ENCODE measurements around the gene YPEL2. TPM values are rescaled to one million over a fixed set of nuclear protein-coding genes. Genes with fewer than 3 reads are reported as not detected.

Gene YPEL2
- total RNA-seq, 2 donors from 2014 or later = 22.8 to 27.7 TPM

- Mint-ChIP-seq H3K27me3 (ENCODE audit: insufficient read depth) (peaks cover 11% of the 10 kb centered on the region), H3K27ac (peak overlapping the region; percentile 78), H3K9me3 (no peaks in the 10 kb centered on the region), H3K4me3 (no peak overlapping the region), H3K36me3 (ENCODE audit: low read depth) (no peaks in the 10 kb centered on the region), H3K4me1 (peaks cover 54% of the 10 kb centered on the region)
- Histone ChIP-seq H3K27me3 (ENCODE audit: control insufficient read depth, insufficient read depth, low read length, poor library complexity, severe bottlenecking) (no peaks in the 10 kb centered on the region), H3K4me3 (ENCODE audit: low read length) (no peak overlapping the region), H3K36me3 (ENCODE audit: control insufficient read depth, insufficient read depth, low read length) (no peaks in the 10 kb centered on the region), H3K4me1 (ENCODE audit: control insufficient read depth, insufficient read depth, low read length) (peaks cover 40% of the 10 kb centered on the region), H3K27ac (ENCODE audit: low read depth, low read length) (no peak overlapping the region), H3K9ac (ENCODE audit: extremely low read depth, low read length, poor library complexity, severe bottlenecking) (no peak overlapping the region), H3K9me3 (ENCODE audit: control insufficient read depth, low read length) (no peaks in the 10 kb centered on the region)
- 100% methylated on average over 2 of the region's 4 CpGs; no CpG with 5 or more reads in 1 of the 2 experiments for WGBS, 2 experiments (ENCODE audit: insufficient coverage in 1 of 2, insufficient read length in 1 of 2)
- no peak for TF ChIP-seq CTCF (conservative IDR thresholded peaks at IDR 0.05)
- DNase-seq = no peak
Measured at GRCh38 chr17:59424331-59424730, 92.9 kb downstream of the YPEL2 start.

- peak; percentile 69 for DNase-seq
- Mint-ChIP-seq H3K9me3 (no peaks in the 10 kb centered on the region), H3K27me3 (ENCODE audit: insufficient read depth) (peaks cover 11% of the 10 kb centered on the region), H3K27ac (no peak overlapping the region), H3K4me1 (peaks cover 54% of the 10 kb centered on the region), H3K36me3 (ENCODE audit: low read depth) (no peaks in the 10 kb centered on the region), H3K4me3 (no peak overlapping the region)
- H3K36me3 ChIP-seq (ENCODE audit: control insufficient read depth, insufficient read depth, low read length) = no peaks in the 10 kb centered on the region
- H3K27me3 ChIP-seq (ENCODE audit: control insufficient read depth, insufficient read depth, low read length, poor library complexity, severe bottlenecking) = no peaks in the 10 kb centered on the region
- H3K9ac ChIP-seq (ENCODE audit: extremely low read depth, low read length, poor library complexity, severe bottlenecking) = no peak overlapping the region
- no peak overlapping the region for H3K27ac ChIP-seq (ENCODE audit: low read depth, low read length)
- no peak for TF ChIP-seq CTCF (conservative IDR thresholded peaks at IDR 0.05)
- H3K4me1 ChIP-seq (ENCODE audit: control insufficient read depth, insufficient read depth, low read length) = peaks cover 40% of the 10 kb centered on the region
- no peak overlapping the region for H3K4me3 ChIP-seq (ENCODE audit: low read length)
- WGBS, 2 experiments (ENCODE audit: insufficient coverage in 1 of 2, insufficient read length in 1 of 2) = 86 to 87% methylated on average over 13 to 15 of the region's 16 CpGs
- H3K9me3 ChIP-seq (ENCODE audit: control insufficient read depth, low read length) = no peaks in the 10 kb centered on the region
Measured at GRCh38 chr17:59425085-59425931, 93.9 kb downstream of the YPEL2 start.

GRCh38 chr17:59426031-59426430 lies 94.6 kb downstream of the YPEL2 start:
- H3K4me3 Mint-ChIP-seq = no peak overlapping the region
- peaks cover 40% of the 10 kb centered on the region for H3K4me1 ChIP-seq (ENCODE audit: control insufficient read depth, insufficient read depth, low read length)
- H3K27me3 ChIP-seq (ENCODE audit: control insufficient read depth, insufficient read depth, low read length, poor library complexity, severe bottlenecking) = no peaks in the 10 kb centered on the region
- H3K27me3 Mint-ChIP-seq (ENCODE audit: insufficient read depth) = peaks cover 13% of the 10 kb centered on the region
- no peak for DNase-seq
- WGBS, 2 experiments (ENCODE audit: insufficient coverage in 1 of 2, insufficient read length in 1 of 2) = 79 to 86% methylated on average over 9 of the region's 9 CpGs
- no peak overlapping the region for H3K4me3 ChIP-seq (ENCODE audit: low read length)
- H3K9me3 Mint-ChIP-seq = no peaks in the 10 kb centered on the region
- no peak overlapping the region for H3K9ac ChIP-seq (ENCODE audit: extremely low read depth, low read length, poor library complexity, severe bottlenecking)
- TF ChIP-seq CTCF (conservative IDR thresholded peaks at IDR 0.05) = no peak
- no peaks in the 10 kb centered on the region for H3K36me3 Mint-ChIP-seq (ENCODE audit: low read depth)
- H3K9me3 ChIP-seq (ENCODE audit: control insufficient read depth, low read length) = no peaks in the 10 kb centered on the region
- H3K27ac Mint-ChIP-seq = no peak overlapping the region
- peaks cover 49% of the 10 kb centered on the region for H3K4me1 Mint-ChIP-seq
- H3K36me3 ChIP-seq (ENCODE audit: control insufficient read depth, insufficient read depth, low read length) = no peaks in the 10 kb centered on the region
- no peak overlapping the region for H3K27ac ChIP-seq (ENCODE audit: low read depth, low read length)
